ENCODE measurements around the gene PBRM1.
A peak's percentile ranks its signal among the peaks of the same experiment; 100 is the strongest.

Gene PBRM1

DNA sequence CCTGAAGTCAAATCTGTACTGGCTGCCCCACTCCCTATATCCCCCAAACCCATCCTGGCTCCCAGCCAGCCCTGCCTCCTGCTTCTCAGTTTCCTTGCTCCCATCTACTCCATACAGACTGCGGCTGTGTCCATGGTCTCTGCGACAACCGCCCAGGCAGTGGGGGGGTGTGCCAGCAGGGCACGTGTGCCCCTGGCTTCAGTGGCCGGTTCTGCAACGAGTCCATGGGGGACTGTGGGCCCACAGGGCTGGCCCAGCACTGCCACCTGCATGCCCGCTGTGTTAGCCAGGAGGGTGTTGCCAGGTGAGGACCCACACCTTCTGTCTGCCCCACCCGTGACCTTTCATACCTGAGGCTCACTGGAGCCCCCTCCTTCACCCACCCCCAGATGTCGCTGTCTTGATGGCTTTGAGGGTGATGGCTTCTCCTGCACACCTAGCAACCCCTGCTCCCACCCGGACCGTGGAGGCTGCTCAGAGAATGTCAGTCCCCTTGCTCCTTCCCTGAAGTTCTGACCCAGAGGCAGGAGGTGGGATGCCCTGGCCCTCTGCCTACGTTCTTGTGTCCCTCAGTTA lies 175.9 kb downstream of the PBRM1 start:
- DNase-seq = no peak

- peak; percentile 62 for DNase-seq
Observed at GRCh38 chr3:52507359-52507758, 178.4 kb downstream of the PBRM1 start.

GRCh38 chr3:52506266-52506966 lies 179.3 kb downstream of the PBRM1 start:
- no peak for DNase-seq

DNA sequence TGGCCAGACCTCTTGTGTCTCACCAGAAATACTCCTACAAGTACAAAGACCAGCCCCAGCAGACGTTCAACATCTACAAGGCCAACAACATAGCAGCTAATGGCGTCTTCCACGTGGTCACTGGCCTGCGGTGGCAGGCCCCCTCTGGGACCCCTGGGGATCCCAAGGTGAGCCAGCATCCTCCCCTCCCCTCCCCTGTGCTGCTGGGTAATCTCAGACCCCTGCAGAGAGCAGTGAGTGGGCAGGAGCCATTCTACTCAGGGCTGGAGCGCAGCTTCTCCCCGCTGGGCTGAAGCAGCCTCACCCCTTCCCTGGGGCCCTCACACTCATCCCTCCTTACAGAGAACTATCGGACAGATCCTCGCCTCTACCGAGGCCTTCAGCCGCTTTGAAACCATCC lies 180.7 kb downstream of the PBRM1 start:
- no peak for DNase-seq

GRCh38 chr3:52503788-52504424 lies 181.8 kb downstream of the PBRM1 start:
- DNase-seq = no peak

- DNase-seq = no peak
Observed at GRCh38 chr3:52502808-52503350, 182.8 kb downstream of the PBRM1 start.

DNA sequence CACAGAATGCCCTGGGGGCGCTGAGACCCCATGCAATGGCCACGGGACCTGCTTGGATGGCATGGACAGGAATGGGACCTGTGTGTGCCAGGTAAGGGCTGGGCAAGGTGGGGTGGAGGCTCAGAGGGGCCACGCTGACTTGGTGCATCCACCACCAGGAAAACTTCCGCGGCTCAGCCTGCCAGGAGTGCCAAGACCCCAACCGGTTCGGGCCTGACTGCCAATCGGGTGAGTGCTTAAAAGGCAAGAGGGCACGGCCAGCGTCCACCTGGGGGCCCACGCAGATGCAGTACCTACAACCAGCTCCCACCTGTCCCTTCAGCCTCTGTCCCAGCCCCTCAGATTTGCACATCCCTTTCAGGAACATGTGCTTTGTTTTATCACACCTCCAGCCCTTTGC lies 183.7 kb downstream of the PBRM1 start:
- DNase-seq = no peak

DNA sequence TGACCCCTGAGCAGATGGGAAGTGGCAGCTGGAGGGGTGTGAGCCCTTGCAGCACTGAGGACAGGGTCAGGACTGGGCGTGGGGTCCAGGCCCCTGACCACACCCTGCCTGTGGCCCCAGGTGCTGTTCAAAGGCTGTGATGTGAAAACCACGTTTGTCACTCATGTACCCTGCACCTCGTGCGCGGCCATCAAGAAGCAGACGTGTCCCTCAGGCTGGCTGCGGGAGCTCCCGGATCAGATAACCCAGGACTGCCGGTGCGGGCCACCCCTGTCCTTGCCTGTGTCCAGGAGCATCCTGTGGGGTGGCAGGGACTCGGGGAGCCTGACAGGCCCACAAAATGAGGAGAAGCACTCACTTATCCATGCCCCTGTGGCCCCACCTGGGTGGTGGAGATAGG lies 184.7 kb downstream of the PBRM1 start:
- DNase-seq = no peak

- peak; percentile 18 for DNase-seq
Observed at GRCh38 chr3:52498137-52499054, 187.3 kb downstream of the PBRM1 start.

DNA sequence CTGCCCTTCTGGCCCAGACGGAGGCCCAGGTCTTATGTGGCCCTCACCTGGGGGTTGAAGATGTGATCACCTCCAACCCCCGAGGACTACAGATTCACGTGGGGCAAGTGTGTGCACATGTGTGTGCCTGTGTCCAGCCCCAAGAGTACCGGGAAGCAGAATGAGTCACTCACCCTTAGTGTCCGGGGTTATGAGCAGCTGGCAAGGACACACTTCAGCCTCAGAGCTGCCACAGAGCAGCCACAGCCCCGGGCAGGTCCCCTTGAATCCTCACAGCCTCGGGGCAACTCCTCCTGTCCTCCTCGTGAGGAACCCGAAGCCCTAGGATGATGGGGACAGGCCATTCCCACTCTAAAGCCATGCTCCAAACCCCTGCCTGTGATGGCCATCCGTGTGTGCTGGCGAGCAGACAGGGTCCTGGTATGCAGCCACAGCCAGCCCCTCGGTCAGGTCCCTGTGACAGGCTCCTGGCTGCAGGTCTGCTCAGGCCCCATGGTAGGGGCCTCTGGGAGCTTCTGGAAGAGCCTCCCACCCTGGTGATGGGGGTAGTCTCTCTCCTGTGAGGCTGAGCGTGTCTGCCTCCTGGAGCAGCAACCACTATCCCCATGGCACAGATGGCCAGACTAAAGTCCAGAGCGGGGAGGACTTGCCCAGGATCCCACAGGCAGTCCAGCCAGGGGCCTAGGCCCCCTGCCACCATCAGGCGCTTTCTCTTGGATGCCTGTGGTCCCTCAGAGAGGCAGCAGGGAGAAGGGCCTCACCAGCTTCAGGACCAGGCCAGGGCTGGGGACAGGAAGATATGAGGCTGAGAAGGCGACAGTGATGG lies 189.7 kb downstream of the PBRM1 start:
- no peak for DNase-seq
